GM18508 (cell line): Measurements from ENCODE around the gene RALBP1.
A peak's percentile ranks its signal among the peaks of the same experiment; 100 is the strongest.
"Not testable (repeated sequence)": the region's sequence is repeated elsewhere in the genome, so short reads cannot be mapped to it uniquely, and the experiment has no call there.

ENCODE experiments used
- ATAC-seq: cut with Tn5 transposase; IDR thresholded peaks from one replicate; pipeline ENCODE4 v1.9.1; 2021; ENCODE audit warnings: moderate number of reproducible peaks; ENCODE audit not compliant: insufficient read depth, unreplicated experiment

RALBP1 gene

DNA sequence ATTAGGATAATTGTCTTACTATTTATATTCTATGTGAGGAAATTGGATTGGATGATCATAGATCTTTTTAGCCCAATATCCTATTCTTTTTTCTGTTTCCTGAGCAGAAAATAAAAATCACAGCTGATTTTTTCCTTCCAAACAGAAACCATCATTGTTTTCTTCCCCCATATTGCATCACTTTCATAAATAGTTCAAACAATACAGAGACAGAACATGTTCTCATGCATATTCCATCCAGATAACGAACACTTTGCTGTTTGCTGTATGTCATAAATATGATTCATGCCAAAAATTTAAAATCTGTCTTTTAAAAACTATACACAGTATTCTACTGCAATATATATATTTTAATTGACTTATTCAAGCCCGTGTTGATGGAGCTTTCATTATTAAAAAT, 22.0 kb upstream of the RALBP1 start:
- no peak for ATAC-seq

GRCh38 chr18:9454061-9454703, 21.1 kb upstream of the RALBP1 start:
- no peak for ATAC-seq

- no peak for ATAC-seq
Measured at GRCh38 chr18:9455718-9456511, 19.4 kb upstream of the RALBP1 start.

- no peak for ATAC-seq
Measured at GRCh38 chr18:9466127-9466526, 9.2 kb upstream of the RALBP1 start.

DNA sequence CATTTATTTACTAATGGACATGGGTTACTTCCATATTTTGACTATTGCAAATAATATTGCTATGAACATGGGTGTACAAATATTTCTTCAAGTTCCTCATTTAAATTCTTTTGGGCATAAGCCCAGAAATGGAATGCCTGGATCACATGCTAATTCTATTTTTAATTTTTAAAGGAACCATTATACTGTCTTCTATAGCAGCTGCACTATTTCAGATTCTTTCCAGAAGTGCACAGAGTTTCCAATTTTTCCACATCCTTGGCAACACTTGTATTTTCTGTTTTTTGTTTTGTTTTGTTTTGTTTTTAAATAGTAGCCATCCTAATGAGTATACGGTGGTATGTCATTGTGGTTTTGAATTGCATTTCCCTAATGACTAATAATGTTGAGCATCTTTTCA, 8.5 kb upstream of the RALBP1 start:
- ATAC-seq = no peak

GRCh38 chr18:9468998-9469397, 6.3 kb upstream of the RALBP1 start:
- ATAC-seq = no peak

- ATAC-seq = no peak
Measured at GRCh38 chr18:9469685-9470084, 5.6 kb upstream of the RALBP1 start.

DNA sequence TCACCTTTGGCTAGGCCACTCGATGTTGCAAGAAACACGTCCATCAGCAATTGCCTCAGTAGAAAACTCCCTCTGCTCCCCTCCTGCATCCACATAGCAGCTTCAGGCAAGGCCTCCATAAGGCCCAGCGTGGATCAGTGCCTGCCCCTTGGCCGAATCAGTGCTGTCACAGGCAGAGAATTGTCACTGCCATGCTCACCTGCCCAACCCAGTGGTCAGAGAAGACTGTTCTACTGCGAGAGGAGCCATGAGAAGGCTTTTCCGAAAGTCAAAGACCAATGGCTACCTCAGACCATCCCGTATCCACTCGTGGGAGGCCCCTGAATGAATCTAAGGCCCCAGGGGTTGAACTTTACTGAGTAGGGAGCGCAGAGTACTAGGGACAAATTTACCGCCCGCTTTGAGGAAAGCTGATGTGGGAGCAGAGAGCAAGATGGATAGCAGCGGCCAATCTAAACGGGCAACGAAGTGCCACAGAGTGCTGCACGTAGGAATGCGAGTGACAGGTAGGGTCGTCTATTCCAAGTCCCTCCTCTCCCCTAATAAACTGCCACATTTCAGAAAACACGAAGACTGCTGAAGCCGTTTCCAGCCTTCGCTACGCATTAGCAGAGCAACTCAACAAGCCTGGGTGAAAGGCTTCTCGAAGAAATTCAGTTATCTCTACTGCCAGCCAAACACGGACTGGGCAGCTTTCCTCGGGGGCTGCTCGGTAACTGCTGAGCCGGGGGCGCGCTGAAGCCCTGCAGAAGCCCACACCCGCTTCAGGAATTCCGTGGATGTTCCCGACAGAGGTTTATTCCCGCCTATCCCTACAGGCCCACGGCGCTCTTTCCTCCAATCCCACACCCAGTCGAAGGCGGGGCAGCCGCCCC, 968 bp upstream of the RALBP1 start:
- ATAC-seq = no peak

DNA sequence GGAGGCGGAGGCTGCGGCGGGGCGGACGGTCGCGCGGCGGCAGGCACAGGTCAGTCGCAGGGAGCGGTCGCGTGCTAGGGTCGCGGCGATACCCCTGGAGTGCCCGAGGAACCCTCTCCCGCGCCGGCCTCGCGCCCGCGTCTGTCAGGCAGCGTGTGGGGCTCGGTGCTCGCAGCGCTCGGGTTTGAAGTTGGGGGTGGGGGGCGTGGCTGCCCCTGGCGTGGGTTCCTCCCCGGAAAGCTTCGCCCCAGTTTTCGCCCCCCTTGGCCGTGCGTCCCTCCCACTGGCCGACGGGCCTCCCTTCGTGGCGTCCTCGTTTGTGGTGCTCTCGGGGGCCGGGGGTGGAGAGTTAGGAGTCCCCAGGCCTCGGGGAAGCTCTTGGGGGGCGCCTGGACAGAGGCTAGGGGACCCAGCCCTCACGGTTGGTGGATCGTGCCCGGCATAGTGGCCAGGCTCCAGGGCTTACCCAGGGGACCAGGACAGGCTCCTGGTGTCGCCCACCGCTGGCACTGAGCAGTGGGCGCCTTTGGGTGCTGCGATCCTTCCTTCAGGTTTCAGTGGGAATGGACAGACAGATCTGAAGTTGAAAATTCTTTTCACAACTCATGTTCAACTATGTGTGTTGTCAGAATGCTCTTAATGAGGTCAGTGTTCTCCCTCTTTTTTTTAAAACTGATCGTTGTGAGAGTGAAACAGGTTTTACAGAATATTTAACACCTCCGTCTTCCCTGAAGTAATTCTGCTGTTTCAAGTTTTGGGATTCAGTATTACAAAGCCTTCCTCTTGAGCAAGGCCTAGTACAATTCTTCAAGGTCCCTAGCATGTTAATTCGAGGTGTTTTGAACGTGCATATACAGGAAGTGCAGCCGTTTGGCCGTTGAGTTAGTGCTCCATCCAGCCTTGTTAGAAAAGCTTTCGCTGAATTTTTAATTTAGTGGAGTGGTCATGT, 604 bp downstream of the RALBP1 start:
- peak; percentile 12 for ATAC-seq

GRCh38 chr18:9476949-9477348, 1.6 kb downstream of the RALBP1 start:
- ATAC-seq = not testable (repeated sequence)

- no peak for ATAC-seq
Measured at GRCh38 chr18:9477509-9477908, 2.2 kb downstream of the RALBP1 start.

- ATAC-seq = no peak
Measured at GRCh38 chr18:9478545-9478944, 3.2 kb downstream of the RALBP1 start.

DNA sequence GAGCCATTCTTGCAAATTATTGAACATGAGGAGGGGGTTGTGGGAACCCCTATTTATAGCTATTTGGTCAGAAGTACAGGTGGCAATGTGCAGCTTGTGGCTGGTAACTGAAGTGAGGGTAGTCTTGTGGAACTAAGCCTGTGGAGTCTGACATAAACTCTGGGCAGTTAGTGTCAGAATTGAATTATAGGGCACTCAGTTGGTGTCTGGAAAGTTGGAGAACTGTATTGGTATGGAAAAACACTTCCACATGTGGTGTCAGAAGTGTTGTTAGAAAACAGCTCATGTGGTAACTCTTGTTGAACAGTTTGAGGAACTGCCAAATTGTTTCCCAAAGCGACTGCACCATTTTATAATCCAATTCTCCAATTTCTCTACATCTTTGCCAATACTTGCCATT, 7.5 kb downstream of the RALBP1 start:
- ATAC-seq = no peak

GRCh38 chr18:9483526-9483925, 8.2 kb downstream of the RALBP1 start:
- no peak for ATAC-seq

DNA sequence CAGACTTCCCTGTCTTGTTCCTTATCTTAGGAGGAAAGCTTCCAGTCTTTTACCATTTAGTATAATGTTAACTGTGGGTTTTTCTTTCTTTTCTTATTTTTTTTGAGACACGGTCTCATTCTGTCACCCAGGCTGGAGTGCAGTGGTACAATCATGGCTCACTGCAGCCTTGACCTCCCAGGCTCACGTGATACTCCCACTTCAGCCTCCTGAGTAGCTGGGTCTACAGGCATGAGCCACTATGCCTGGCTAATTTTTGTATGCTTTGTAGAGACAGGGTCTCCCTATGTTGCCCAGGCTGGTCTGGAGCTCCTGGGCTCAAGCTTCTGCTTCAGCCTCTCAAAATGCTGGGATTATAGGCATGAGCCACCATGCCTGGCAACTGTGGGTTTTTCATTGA, 9.5 kb downstream of the RALBP1 start:
- not testable (repeated sequence) for ATAC-seq

DNA sequence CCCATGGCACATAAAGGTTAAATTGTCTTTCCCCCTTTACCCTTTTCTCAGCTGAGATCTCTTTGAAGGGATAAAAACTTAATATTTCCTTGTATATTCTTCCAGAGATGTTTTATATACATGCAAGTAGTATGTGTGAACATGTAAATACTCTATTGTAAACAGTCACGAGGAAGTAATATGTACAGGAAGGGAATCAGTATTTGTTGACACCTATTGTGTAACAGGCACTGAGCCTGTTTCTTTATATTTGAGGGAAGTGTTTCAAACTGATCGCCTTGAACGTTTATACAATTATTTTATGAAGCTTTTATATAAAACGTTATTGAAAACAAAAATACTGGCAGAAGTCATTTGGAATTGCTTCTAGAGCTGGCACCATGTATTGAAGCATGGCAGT, 13.2 kb downstream of the RALBP1 start:
- ATAC-seq = no peak

DNA sequence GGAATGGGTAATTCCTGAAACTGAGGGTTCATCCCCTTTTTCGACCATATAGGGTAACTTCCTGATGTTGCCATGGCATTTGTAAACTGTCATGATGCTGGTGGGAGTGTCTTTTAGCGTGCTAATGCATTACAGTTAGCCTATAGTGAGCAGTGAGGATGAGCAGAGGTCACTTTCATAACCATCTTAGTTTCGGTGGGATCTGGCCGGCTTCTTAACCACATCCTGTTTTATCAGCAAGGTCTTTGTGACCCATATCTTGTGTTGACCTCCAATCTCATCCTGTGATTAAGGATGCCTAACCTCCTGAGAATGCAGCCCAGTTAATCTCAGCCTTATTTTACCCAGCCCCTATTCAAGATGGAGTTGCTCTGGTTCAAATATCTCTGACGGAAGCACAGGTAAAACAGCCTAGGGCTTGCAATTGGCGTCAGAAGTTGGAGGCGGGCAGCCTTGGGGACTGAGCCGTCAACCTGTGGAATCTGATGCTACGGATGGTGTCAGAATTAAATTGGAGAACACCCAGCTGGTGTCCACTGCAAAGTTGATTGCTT, 19.5 kb downstream of the RALBP1 start:
- peak; percentile 82 for ATAC-seq

GRCh38 chr18:9495465-9495864, 20.2 kb downstream of the RALBP1 start:
- ATAC-seq = no peak

- ATAC-seq = no peak
Measured at GRCh38 chr18:9495916-9496705, 20.8 kb downstream of the RALBP1 start.
